ENCODE measurements around the gene DDX25.

The DDX25 gene

GRCh38 chr11:125933030-125933813 lies 28.9 kb downstream of the DDX25 start:
- DNase-seq (ENCODE audit: low read depth in 1 of 2, low spot score in 1 of 2), result no peak

DNA sequence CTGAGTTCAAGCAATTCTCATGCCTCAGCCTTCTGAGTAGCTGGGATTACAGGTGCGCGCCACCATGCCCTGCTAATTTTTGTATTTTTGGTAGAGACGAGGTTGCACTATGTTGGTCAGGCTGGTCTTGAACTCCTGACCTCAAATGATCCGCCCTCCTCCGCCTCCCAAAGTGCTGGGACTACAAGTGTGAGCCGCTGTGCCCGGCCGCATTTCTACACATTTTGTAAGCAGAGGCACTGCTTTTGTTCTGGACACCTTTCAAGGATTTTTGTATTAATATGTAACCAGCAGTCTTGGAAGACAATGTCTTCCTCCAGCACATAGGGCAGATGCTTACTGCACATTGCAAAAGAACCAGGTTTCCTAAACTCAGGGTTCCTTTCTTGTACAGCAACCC lies 30.2 kb downstream of the DDX25 start:
- no peak for DNase-seq (ENCODE audit: low read depth in 1 of 2, low spot score in 1 of 2)

- DNase-seq (ENCODE audit: low read depth in 1 of 2, low spot score in 1 of 2), result no peak
Measured at GRCh38 chr11:125935056-125935455, 30.7 kb downstream of the DDX25 start.

DNA sequence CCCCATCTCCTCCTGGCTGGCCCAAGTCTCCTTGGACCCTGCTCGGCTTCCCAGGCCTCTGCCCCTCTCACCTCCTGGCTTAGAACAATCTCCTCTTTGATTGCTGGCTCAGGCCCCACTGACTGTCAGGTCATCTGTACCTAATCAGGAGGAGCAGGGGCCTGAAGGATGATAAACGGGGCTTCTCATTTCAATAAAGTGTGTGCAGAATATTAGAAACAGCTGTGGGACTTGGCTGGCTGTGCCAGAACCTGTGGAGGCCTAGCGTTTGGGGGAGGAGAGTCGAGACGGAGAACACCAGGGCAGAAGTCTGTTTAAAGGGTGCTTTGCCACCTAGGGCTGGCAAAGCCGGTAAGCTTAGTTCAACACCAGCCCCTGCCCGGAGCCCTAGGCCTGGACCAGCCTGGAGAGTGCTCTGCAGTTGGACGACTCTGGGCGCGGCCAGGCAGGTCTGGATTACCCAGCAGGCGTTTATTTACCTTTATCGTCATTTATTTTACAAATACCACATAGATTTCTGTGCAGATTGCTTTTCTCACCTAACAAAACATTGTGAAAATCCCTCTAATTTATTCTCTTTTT lies 31.4 kb downstream of the DDX25 start:
- DNase-seq (ENCODE audit: low read depth in 1 of 2, low spot score in 1 of 2), result no peak

- DNase-seq (ENCODE audit: low read depth in 1 of 2, low spot score in 1 of 2), result no peak
Measured at GRCh38 chr11:125938418-125938817, 34.1 kb downstream of the DDX25 start.

- no peak for DNase-seq (ENCODE audit: low read depth in 1 of 2, low spot score in 1 of 2)
Measured at GRCh38 chr11:125939081-125939521, 34.8 kb downstream of the DDX25 start.

DNA sequence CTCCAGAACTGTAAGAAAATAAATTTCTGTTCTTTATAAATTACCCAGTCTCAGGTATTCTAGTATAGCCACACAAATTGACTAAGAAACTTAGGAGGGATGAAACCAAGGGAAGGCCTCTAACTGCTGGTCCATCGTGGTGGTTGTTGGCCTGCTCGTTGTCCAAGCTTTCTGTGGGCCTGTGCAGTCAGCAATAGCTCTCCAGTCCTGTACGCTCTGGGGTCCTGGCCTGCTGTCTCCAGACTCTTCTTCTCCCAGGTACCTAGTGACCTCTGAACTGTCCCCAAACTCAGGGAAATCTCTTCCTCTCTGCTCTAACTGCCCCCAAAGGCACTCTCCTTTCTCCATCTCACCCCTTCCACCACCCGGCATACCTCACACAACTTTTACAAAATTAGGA lies 35.8 kb downstream of the DDX25 start:
- DNase-seq (ENCODE audit: low read depth in 1 of 2, low spot score in 1 of 2), result no peak

- no peak for DNase-seq (ENCODE audit: low read depth in 1 of 2, low spot score in 1 of 2)
Measured at GRCh38 chr11:125941267-125941618, 36.9 kb downstream of the DDX25 start.

DNA sequence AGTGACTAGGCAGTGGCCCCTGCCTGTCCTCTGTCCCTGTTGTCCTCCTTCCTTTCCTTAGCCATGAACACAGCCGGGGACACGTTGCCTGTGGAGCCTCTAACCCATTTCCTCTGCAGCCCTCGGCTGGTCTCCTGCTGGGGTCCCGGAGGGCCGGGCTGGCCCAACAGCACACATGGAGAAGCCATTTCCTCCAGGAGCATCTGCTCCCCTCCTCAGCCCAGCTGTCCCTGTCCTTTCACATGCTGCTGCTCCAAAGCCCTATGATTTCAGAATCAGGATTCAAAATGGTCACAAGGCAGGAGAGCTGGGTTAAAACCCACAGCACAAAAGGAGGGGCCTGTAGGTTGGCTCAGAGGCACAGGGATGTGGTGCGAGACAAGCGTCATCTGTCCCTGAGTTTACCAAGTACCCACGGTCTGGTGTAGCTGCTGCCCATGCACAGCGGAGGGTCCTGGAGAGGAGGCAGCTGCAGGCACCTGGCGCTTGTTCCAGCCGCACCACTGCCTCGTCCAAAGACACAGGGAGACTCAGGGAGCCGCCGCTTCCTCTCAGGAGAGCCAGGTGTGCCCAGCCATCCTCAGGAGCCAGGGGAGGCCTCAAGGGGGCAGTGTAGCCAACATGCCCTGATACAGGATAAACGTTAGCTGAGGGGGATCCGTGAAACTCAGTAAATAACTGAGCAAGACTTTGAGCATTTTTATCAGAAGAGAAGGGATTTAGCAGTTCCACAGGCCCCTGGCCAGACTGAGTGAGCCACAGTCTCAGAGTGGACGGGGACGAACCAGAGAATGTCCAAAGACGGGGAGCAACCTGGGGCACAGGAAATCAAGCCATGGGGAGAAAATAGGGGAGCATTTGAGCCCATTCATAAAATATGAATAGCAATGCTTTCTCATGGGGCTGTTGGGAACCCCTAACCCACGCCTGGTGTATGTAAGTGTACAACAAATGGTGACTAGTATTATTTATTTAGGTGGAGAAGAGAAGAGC lies 37.6 kb downstream of the DDX25 start:
- DNase-seq (ENCODE audit: low read depth in 1 of 2, low spot score in 1 of 2), result peak in 1 of 2 donors; percentile 29

- no peak for DNase-seq (ENCODE audit: low read depth in 1 of 2, low spot score in 1 of 2)
Measured at GRCh38 chr11:125942771-125943428, 38.6 kb downstream of the DDX25 start.

GRCh38 chr11:125943661-125944349 lies 39.5 kb downstream of the DDX25 start:
- no peak for DNase-seq (ENCODE audit: low read depth in 1 of 2, low spot score in 1 of 2)

DNA sequence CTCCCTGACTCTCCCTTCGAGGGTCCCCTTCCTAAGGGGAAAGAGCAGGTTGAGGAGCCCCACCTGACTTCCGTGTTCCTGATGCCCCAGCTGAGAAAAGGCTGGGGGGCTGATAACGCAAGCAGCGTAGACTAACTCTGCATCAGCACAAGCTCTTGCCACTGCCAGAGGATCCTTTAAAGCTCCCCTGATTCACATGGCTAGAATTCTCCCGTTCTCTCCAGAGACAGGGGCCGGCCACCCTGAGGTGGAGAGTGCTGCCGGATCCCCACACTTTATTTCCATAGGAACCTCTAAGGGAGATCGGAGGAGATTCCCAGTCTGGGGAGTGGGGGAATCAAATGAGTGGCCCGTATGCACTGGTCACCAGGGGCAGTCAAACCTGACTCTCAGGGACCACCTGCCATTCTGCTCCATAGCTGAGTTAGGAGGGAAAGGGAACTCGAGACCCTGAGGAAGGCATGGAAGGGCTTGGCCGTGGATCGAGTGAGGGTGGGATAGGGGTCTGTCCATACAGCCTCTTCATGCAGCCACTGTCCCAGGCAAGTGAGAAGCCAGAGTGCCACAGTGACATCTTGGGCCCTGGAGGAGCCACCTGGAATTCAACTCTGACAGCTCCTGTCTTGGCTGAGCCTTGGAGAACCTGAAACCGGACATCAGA lies 40.2 kb downstream of the DDX25 start:
- DNase-seq (ENCODE audit: low read depth in 1 of 2, low spot score in 1 of 2), result no peak

GRCh38 chr11:125945011-125945796 lies 40.9 kb downstream of the DDX25 start:
- no peak for DNase-seq (ENCODE audit: low read depth in 1 of 2, low spot score in 1 of 2)

- no peak for DNase-seq (ENCODE audit: low read depth in 1 of 2, low spot score in 1 of 2)
Measured at GRCh38 chr11:125945797-125946520, 41.7 kb downstream of the DDX25 start, which contains the start of gene VSIG10L2. TSS of gene VSIG10L2 (plus strand) at chr11:125946044. CDS start at chr11:125946056, 12 bp downstream.

GRCh38 chr11:125946712-125947418 lies 42.6 kb downstream of the DDX25 start:
- DNase-seq (ENCODE audit: low read depth in 1 of 2, low spot score in 1 of 2), result no peak

DNA sequence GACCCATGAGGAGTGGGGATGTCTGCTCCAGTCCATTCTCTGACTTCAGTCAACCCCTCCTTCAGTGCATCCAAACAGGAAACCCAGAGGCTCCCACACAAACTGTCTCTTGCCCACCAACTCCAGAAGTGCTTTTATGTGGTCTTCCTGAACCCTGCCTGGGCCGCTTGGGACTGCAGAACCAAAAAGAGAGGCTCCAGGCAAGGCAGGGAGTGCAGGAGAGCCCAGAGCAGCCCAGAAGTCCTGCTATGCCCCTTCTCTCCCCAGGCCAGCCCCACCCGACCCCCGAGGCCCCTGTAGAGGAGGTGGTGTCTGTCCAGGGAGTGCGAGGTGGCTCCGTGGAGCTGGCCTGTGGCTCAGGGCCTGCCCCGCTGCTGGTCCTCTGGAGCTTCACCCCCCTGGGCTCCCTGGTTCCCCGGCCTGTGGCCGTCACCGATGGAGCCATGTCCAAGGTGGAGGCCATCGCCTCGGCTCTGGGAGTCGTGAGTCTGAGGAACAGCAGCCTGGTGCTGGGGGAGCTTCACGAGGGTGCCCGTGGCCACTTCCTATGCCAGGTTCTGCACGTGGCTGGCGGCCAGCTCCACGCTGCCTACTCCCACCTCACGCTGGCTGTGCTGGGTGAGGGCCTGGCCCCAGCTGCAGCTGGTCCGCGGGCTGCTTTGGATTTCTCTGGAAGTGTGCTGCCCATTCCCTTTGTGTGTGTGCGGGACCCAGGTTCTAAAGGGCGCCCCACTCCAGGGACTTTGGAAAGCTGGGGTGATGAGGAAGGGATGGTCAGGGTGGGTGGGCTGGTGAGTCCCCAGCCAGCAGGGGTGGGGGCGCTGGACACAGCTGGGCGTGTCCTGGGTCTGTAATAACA lies 43.3 kb downstream of the DDX25 start:
- no peak for DNase-seq (ENCODE audit: low read depth in 1 of 2, low spot score in 1 of 2)
